Suppressor macrophage treated with lipopolysaccharide for 1 hour (primary cell): ENCODE data around the gene SELENOI.
A peak's percentile ranks its signal among the peaks of the same experiment; 100 is the strongest.
"Not testable (repeated sequence)": the region's sequence is repeated elsewhere in the genome, so short reads cannot be mapped to it uniquely, and the experiment has no call there.

ENCODE experiments used
- DNase-seq, 3 donors: peaks; one replicate each; pipeline ENCODE4 v3.0.0-alpha.2; 2020 to 2022

The SELENOI gene

DNA sequence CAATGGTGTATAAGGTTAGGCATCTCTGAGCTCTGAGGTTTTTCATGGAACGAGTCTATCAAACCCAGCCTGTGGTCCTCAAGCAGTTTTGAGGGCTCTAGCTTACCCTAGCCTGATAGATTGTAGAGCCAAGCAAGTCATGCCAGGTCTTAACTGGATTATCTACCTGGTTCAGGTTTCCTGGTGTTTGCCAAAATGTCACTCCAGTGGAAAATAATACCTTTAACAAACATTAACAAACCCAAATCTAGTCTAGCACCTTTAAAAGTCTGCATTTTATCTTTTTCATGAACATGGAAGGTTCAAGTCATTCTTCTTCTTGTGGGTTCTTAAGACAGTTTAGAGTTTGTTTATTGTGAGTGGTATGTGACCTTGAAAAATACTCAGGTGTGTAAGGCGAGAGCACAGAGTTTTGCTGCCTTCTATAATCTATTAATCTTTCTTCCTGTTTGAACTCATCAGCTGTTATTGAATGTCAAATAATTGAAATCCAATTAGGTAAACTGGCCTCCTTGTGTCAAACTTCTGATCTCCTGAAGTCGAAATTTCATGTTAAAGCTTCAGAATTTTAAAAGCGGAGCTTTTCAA, 14.0 kb downstream of the SELENOI start:
- no peak for DNase-seq

DNA sequence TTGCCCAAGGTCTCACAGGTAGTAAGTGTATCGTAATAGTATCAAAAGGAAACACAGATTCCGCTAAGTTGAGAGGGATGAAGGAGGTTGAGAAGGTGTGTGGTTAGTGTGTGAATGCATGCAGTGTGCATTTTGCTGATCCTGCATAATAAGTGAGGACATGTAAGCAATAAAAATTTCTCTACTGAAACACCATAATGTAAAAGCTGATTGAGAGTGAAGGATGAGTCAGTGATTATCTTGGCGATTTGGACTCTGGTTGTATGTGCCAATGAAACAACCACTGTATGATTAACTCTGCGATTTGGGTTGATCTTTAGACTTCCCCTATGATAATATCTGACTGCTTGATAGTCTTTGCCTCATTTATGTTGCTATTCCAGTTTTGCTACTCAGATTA, 17.4 kb downstream of the SELENOI start:
- peak in 1 of 3 donors; percentile 7 for DNase-seq

DNA sequence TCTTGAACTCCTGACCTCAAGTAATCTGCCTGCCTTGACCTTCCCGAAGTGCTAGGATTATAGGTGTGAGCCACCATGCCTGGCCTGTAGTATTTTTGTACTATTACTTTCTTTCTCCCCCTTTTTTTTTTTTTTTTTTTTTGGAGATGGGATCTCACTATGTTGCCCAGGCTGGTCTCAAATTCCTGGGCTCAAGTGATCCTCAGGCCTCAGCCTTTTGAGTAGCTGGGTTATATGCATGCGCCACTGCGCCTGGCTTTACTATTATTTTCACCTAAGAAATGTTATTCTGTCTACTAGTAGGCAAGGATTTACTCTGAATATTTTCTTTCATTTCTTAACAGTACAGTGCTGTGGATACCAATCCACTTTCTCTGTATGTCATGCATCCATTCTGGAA, 18.0 kb downstream of the SELENOI start:
- no peak for DNase-seq

DNA sequence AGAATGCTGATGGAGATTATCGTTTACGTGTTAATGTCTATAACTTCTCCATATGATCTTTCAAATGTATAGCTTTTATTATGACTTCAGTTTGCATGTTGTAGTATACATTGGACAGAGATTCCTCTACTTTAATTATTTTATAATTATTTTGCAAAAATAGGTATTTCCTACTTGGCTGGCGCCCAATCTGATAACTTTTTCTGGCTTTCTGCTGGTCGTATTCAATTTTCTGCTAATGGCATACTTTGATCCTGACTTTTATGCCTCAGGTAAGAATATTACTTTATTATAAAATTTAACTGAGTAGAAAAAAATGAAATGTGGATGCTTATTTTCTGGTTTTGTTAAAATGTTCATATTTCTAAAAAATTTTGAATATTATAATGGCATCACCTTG, 18.7 kb downstream of the SELENOI start:
- no peak for DNase-seq

DNA sequence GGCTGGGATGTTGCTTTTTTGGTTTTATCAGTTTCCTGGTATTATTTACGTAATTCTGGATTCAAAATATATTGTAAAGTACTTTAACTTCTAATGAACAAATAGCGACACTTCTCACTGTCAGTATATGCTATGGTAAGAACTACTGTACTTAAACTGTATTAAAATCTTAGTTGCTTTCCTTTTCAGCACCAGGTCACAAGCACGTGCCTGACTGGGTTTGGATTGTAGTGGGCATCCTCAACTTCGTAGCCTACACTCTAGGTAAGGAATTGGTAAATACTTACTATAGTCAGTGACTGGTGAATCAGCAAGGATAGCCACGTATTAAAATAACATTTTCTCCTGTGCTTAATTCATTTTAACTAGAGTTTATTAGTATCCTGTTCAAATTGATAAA, 21.0 kb downstream of the SELENOI start:
- DNase-seq: no peak

DNA sequence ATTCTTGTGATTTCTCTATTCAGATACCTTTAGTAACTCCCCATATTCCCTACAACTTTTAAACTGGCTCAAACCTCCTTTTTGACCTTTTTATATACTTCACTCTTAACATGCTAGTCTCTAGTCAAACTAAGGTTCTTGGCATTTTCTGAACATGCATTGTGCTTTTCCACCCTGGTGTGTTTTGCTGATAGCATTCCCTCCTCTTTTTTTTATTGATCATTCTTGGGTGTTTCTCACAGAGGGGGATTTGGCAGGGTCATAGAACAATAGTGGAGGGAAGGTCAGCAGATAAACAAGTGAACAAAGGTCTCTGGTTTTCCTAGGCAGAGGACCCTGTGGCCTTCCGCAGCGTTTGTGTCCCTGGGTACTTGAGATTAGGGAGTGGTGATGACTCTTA, 23.7 kb downstream of the SELENOI start:
- not testable (repeated sequence) for DNase-seq

DNA sequence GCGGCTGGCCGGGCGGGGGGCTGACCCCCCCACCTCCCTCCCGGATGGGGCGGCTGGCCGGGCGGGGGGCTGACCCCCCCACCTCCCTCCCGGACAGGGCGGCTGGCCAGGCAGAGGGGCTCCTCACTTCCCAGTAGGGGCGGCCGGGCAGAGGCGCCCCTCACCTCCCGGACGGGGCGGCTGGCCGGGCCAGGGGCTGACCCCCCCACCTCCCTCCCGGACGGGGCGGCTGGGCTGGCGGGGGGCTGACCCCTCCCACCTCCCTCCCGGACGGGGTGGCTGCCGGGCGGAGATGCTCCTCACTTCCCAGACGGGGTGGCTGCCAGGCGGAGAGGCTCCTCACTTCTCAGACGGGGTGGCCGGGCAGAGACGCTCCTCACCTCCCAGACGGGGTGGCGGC, 25.0 kb downstream of the SELENOI start:
- DNase-seq: not testable (repeated sequence)

DNA sequence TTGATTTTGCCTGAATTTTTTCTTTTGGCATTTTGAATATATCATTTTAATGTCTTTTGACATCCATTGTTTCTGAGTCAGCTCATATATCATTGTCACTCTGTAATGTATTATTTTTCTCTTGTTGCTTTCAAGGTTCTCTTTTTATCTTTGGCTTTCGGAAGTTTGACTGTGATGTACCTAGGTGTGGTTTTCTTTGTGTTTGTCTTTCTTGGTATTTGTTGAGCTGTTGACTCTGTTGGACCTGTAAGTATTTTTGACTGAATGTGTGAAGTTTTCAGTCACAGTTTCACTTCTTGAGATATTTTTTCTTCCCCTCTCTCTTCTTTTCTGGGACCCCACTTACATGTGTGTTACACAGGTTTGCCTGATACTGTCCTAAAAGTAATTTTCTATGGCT, 30.9 kb downstream of the SELENOI start:
- no peak for DNase-seq

DNA sequence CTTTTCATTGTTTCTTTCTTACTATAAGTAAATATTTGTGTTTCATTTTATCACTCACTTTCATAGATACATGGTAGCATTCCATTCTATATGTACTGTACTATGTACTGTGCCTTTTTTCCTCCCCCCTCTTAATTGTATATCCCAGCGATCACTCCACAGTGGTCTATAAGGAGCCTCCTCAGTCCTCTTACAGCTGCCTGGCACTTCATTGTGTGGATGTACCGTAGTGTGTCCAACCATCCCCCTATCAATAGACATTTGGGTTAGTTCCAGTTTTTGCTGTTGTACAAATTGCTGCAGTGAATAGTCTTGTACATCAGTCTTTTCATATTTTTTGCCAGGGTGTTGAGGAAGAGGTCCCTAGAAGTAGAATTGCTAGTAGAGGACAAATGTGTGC, 34.3 kb downstream of the SELENOI start:
- DNase-seq: no peak

DNA sequence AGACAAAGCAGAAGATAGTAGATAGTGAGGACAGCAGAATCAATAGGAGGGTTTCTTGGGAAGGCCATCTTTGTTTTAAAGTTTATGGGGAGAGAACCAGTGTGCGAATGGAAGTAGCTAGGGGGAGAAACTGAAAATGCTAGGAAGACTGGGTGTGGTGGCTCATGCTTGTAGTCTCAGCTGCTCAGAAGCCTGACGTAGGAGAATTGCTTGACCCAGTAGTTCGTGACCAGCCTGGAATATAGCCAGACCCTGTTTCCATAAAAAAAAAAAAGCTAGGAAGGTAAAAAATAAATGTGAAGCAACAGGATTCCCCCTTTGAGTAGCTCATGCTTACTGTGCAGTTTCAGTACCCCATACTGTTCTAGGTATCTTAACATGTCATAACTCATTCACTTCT, 36.6 kb downstream of the SELENOI start:
- peak; percentile 32 to 67 (median 37) for DNase-seq

DNA sequence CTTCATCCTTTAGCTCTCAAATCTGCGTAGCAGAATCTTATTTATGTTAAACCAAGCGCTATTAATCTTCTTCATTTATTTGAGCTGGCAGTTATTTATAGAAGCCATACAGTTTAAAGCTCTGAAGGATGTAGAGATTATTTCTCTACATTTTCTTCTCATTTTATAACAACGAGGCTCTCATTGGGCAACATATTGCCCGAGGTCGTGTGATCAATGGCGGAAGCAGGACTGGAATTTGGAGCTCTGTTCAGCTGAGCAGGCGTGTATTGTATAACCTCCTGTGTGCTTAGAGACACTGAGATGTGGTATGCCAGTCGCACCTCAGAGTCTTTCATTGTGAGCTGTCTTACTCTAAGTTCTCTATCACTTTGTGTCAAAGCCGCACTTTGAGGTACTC, 38.2 kb downstream of the SELENOI start:
- no peak for DNase-seq

DNA sequence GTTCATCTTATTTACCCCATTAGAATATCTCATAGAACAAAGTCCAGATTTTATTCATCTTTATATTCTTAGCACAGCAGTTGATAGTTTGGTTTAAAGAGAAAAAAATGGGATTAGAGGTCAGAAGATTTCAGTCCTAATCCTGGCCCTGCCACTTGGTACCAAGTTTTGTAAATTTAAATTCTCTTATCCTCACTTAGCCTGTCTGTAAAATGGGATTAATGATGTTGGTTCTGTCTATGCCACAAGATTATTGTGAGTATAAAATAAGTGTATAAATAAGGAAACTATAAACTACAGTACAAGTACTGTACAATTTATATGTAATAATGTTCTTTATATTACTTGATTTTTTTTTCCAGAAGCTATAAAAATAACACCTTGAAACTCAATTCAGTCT, 38.7 kb downstream of the SELENOI start:
- DNase-seq: no peak

DNA sequence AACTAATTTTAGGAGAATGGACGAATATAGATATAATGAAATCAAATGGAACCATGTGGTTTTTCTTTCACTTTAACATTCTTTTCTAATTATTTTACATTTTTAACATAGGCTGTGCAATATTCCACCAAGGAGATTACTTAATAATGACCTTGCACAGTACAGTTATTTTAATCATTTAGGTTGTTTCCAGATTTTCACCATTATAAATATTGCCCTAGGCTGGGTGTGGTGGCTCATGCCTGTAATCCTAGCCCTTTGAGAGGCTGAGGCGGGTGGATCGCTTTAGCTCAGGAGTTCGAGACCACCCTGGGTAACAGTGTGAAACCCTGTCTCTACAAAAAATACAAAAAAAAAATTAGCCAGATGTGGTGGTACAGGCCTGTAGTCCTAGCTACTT, 41.2 kb downstream of the SELENOI start:
- no peak for DNase-seq

DNA sequence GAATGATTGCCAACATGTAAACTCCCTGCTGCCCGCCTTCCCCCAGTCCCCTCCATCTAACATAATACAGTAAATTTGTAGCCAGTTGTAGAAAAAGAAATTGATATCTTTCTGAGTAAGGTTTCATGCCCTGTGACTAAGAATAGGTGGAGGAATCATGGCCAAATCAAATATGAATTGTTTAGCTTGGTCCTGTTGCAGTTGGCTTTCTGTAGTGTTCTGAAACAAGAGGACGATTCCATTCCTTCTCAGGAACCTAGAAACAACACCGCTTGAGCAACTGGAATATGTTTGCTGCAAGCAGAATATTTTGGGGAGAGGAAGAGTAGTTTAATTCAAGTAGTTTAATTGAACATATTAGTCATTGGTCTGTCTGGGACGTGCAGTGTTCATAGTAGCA, 48.8 kb downstream of the SELENOI start:
- no peak for DNase-seq

DNA sequence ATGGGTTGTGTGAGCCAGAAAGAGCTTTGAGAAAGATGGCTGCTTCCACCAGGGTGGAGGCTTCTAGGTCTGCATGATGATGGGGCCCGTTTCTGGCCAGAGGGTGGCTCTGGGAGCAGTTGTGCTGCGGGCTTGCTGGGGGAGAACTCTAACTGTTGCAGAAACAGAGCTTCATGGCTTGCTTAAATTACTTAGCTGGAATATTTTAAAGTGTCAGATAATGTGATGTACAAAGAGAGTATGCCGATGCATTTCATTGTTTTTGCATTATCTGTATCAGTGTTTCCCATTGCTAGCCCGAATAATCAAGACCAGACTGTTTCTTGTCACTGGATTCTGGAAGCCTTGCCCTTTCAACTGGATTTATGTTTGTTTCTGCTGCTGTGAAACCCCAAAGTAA, 49.5 kb downstream of the SELENOI start:
- no peak for DNase-seq

DNA sequence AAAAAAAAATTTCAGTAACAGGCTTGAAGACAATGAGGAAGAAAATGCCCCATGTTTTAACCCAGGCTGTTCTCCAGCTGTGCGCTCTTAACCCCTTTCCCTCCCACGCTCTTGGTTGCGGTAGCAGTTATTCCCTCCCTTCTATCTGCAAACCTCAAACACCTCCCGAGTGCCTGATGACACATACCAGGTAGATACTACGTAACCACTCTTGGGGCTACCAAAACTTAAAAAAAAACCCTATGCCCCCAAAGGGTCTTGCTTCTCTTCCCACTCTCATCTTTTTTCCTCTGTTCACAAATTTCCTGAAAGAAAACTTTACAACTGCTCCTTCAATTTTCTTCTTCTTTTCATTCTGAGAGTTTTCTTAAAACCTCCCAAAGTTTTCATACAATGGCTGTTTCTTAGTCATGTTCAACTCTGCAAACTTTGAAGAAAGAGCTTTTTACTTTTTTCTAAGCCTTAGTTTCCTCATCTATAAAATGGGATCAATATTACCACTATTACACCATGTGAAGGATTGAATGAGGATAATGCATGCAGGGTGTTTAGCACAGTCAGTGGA, 50.9 kb downstream of the SELENOI start:
- DNase-seq: no peak

DNA sequence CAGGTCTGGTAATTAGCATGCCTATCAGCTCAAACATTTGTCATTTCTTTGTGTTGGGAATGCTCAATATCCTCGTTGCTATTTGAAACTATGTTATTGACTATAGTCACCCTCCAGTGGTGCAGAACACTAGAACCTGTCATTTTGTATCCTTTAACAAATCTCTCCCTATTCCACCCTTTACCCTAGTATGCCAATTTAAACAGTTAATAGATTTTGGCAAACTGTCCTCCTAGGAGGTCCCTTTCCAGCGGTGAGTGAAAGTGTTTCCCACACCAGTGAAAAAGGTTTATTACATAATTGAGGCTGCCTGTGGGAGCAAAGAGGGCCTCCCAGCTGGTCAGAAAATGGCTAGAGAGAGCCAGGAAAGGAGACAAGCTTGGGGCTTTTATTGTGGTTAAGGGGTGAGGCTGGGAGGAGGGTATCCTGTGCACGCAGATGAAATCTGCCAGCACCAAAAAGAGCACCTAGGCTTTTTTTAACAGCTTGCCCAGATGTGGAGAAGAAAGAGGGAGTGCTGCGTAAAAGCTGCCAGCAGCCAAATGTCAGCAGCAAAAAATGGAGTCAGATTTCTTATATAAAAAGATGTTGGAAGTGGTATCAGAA, 53.9 kb downstream of the SELENOI start:
- no peak for DNase-seq

DNA sequence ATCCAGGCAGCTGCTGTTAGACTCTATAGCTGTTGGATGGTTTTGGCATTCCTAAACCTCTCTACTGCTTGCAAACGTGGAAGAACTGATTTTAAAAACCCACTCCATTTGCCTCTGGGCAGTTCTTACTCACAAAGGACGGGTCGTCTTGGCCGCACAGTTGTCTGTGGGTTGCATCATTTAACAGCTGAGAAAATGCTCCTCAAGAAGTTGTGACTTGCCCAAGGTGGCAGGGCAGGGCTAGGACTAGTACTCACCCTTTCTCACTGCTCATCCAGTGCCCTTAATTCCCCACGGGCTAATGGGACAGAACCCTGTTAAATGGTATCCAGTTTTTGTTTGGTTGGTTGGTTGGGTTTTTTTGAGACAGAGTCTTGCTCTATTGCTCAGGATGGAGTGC, 54.8 kb downstream of the SELENOI start:
- DNase-seq: no peak

DNA sequence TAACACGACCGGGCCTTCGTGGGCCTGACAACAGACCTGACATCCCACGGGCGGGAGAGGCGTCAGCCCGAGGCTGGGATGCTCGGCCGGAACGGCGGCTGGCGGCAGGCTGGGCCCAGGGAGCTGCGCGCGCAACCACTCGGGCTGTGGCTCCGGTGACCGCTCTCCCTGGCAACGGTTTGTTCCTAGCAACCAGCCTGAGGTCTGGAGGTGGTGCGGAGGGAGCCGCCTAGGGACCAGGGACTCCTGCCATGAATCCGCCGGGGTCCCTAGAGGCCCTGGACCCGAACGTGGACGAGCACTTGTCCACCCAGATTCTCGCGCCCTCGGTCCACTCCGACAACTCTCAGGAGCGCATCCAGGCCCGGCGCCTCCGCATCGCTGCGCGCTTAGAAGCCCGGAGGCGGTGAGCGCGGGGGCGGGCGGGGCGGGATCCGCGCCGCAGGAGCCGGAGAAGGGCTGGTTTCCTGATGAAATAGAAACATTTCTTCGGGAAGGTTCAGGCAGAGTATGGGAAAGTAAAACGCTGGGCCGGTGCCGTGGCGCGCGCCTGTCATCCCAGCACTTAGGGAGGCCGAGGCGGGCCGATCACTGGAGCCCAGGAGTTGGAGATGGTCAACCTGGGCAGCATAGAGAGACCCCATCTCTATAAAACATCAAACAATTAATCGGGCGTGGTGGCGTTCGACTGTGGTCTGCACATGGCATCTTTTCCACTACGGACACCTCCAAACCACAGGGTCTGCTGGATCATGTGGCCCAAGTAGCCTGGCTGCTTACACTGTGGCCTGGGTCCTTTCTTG, 56.0 kb downstream of the SELENOI start, which contains the start of gene DRC1:
Gene DRC1, plus strand, starts transcription at position 182 of the 803 bp plus-strand sequence. Its CDS starts 70 bp downstream, at position 252.
- peak; percentile 62 to 82 (median 63) for DNase-seq

DNA sequence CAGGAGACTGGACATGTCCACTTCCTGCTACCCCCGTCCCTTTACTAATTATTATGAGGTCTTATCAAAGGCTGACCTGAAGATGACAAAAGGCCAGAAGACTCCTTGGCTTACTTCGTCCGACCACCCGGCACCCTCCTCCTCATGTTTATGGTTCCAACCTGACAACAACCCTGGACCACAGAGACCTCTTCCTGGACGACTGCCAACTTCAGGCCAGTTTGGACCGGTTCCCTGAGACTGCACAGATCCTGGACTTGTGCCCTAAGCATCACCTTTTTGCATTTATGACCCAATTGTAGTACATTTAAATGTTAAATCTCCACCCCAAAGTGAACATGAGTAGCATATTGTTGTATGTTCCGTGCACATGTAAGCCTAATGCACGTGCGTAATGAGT, 61.6 kb downstream of the SELENOI start:
- DNase-seq: no peak

DNA sequence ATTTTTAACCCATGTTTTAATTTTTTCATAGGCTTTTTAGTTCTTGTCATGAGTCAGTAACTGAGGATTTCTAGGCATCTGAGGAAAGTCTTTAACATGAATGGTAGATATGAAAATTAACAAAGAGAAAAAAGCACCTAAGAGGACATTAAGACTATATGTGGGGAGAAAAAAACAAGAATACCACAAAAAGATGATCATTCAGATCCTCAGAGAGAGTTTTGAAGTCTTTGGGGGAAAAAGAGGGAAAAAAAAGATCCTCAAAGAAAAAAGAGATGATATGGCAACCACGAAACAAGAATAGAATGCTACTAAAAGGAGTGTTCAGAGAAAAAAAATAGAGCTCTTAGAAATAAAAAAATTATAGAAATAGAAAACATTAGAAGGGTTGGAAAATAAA, 63.8 kb downstream of the SELENOI start:
- no peak for DNase-seq

DNA sequence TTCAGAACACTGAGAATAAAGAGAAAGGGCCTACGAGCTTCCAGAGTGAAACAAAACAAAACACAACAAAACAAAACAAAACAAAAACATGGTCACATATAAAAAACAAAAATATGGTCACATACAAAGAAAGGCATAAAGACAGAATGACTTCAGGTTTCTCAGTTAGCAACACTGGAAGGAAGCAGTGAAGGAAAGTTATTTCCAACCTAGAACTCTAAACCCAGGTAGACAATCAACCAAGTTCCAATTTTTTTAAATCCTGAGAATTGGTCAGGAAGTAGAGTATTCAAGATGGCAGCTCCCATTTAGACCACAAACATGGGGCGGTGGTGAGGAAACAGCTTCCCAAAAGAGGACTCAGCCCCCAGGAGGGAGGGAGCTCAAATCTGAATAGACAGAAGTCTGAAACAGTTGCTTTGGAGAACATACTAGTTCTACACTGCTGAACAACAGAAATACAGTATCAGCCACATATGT, 64.9 kb downstream of the SELENOI start:
- DNase-seq: no peak

DNA sequence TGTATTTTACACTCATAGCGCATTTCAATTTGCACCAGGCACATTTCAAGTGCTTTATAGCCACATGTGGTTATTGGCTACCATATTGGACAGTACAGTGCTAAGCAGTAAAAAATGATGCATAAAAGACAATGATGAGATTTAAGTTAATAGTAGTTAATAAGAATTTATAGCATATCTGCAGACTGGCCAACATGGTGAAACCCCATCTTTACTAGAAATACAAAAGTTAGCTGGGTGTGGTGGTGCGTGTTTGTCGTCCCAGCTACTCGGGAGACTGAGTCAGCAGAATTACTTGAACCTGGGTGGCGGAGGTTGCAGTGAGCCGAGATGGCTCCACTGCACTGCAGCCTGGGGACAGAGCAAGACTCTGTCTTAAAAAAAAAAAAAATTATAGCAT, 65.5 kb downstream of the SELENOI start:
- no peak for DNase-seq
